ENCODE results near the gene TRIO. TPM values are rescaled to one million over a fixed set of nuclear protein-coding genes. Genes with fewer than 3 reads are reported as not detected.

TRIO gene
- total and polyA plus RNA-seq, 2 of the 8 experiments (the other 6 are each of a cell fraction or from before 2014, with no cell fraction given) = 35.1 to 69.1 TPM

GRCh38 chr5:14436801-14437542, 293.8 kb downstream of the TRIO start:
- Histone ChIP-seq H3K27me3 (replicated peaks in 1 of 4; ENCODE audit: control insufficient read depth in 3 of 4, extremely low read depth in 1 of 4, insufficient read depth in 3 of 4, low read length in 3 of 4) (no peaks in the 10 kb centered on the region), H4K20me1 (replicated peaks in 1 of 2; ENCODE audit: control insufficient read depth in 1 of 2, insufficient read depth in 2 of 2, low read length in 2 of 2) (no peaks in the 10 kb centered on the region), H3K23me2 (ENCODE audit: low read depth, low read length) (no peaks in the 10 kb centered on the region), H3K14ac (ENCODE audit: insufficient read length) (no peak overlapping the region), H3K4me1 (replicated peaks in 1 of 4; ENCODE audit: control insufficient read depth in 3 of 4, insufficient read depth in 4 of 4, low read length in 3 of 4) (peaks cover 0 to 3% (median 0%) of the 10 kb centered on the region in 4 experiments; a peak in 3 of 7 replicates), H4K8ac (ENCODE audit: extremely low read depth, insufficient read depth, low read length) (peak overlapping the region; percentile 37; the same call in 1 of the 2 replicates), H3K36me3 (ENCODE audit: control insufficient read depth in 2 of 4, insufficient read depth in 4 of 4, low read length in 3 of 4) (no peaks in the 10 kb centered on the region; a peak in 3 of 8 replicates), H2BK5ac (ENCODE audit: low read depth, low read length) (no peak overlapping the region), H3K18ac (ENCODE audit: extremely low read depth, low read length) (no peak overlapping the region), H3K4ac (replicated peaks; ENCODE audit: insufficient read length, low read depth, low read length) (no peak overlapping the region), H2BK15ac (ENCODE audit: low read length) (no peak overlapping the region), H2BK120ac (replicated peaks; ENCODE audit: low read depth, low read length) (no peak overlapping the region), H3K79me2 (ENCODE audit: control insufficient read depth in 1 of 2, insufficient read depth in 2 of 2, low read length in 2 of 2) (no peaks in the 10 kb centered on the region), H3K4me3 (ENCODE audit: extremely low read depth in 1 of 4, insufficient read depth in 2 of 4, low read depth in 3 of 4, low read length in 4 of 4) (no peak overlapping the region), H2AFZ (ENCODE audit: low read length) (no peak overlapping the region), H3K9me3 (ENCODE audit: insufficient read depth in 2 of 2, low read depth in 1 of 2, low read length in 1 of 2) (no peaks in the 10 kb centered on the region), H3K23ac (ENCODE audit: insufficient read length) (no peak overlapping the region), H2BK12ac (ENCODE audit: low read depth, low read length) (no peak overlapping the region), H3K4me2 (ENCODE audit: insufficient read depth in 1 of 2, low read depth in 2 of 2, low read length in 2 of 2) (no peak overlapping the region), H4K91ac (replicated peaks; ENCODE audit: insufficient read length, low read length) (no peak overlapping the region), H4K5ac (ENCODE audit: insufficient read length, low read depth, low read length) (no peak overlapping the region), H2BK20ac (ENCODE audit: low read length) (no peak overlapping the region), H3K56ac (replicated peaks; ENCODE audit: insufficient read length, low read depth, low read length) (no peak overlapping the region), H3K9ac (replicated peaks in 1 of 4; ENCODE audit: extremely low read depth in 1 of 4, low read depth in 3 of 4, low read length in 3 of 4) (no peak overlapping the region), H3K27ac (ENCODE audit: low read depth, low read length) (no peak overlapping the region), H3K79me1 (ENCODE audit: low read depth, low read length) (peaks cover 2% of the 10 kb centered on the region; the same call in 1 of the 2 replicates), H2AK5ac (ENCODE audit: low read depth, low read length) (no peak overlapping the region)
- CTCF ChIA-PET (ENCODE audit: partially characterized antibody) = interaction anchor here (1.0 to 1.5 kb wide), 2 partner anchors 8 to 211 kb away, joined by 4 to 5 read pairs; no protein-coding TSS in a partner anchor
- DNase-seq (ENCODE audit: low read depth in 1 of 2, low spot score in 2 of 2) = no peak
- POLR2A ChIA-PET (ENCODE audit: partially characterized antibody) = no interaction called here
- no peak for FAIRE-seq
- 94% methylated on average over 5 of the region's 5 CpGs; no CpG with 5 or more reads in 1 of the 2 experiments for WGBS, 2 experiments (ENCODE audit: extremely low coverage in 1 of 2, insufficient coverage in 1 of 2, insufficient read length in 1 of 2, insufficient replicate concordance in 2 of 2, low coverage in 1 of 2, low lambda C conversion rate in 2 of 2, missing lambda C conversion rate in 1 of 2)
- TF ChIP-seq MAX (IDR thresholded peaks at IDR 0.05) (no peak), RBBP5 (IDR thresholded peaks at IDR 0.05; ENCODE audit: borderline replicate concordance, low read depth, low read length) (no peak), SAP30 (IDR thresholded peaks at IDR 0.05; ENCODE audit: insufficient read depth, insufficient replicate concordance, low read length) (no peak), BCL11A (IDR thresholded peaks at IDR 0.05; ENCODE audit: low read depth in 2 of 2, low read length in 2 of 2) (no peak), SP4 (IDR thresholded peaks at IDR 0.05; ENCODE audit: low read length) (no peak), SRF (IDR thresholded peaks at IDR 0.05; ENCODE audit: low read depth, low read length) (no peak), SIRT6 (IDR thresholded peaks at IDR 0.05; ENCODE audit: low read length) (no peak), KDM5A (IDR thresholded peaks at IDR 0.05; ENCODE audit: low read length) (no peak), CEBPB (IDR thresholded peaks at IDR 0.05; ENCODE audit: low read depth, low read length) (no peak), MAFK (IDR thresholded peaks at IDR 0.05; ENCODE audit: low read depth, low read length) (no peak), YY1 (IDR thresholded peaks at IDR 0.05; ENCODE audit: low read depth, low read length) (no peak), ATF3 (IDR thresholded peaks at IDR 0.05; ENCODE audit: insufficient read depth, low read depth, low read length) (no peak), RFX5 (IDR thresholded peaks at IDR 0.05; ENCODE audit: borderline replicate concordance, low read depth, low read length) (no peak)
